Endodermal cell (in vitro differentiated cells): ENCODE measurements around the gene LRR1. TPM values are rescaled to one million over a fixed set of nuclear protein-coding genes. Genes with fewer than 3 reads are reported as not detected.
A peak's percentile ranks its signal among the peaks of the same experiment; 100 is the strongest.

ENCODE experiments used
- DNase-seq: peaks from one replicate; pipeline ENCODE4 v3.0.0-alpha.2; 2017
- H3K27ac ChIP-seq: 2 replicates; pipeline ENCODE4 v1.5.1; 2013; ENCODE audit warnings: mild to moderate bottlenecking, low read depth, low read length, moderate library complexity
- H3K27me3 ChIP-seq: 2 replicates; pipeline ENCODE4 v1.6.1; 2013; ENCODE audit warnings: mild to moderate bottlenecking, low read length, moderate library complexity; ENCODE audit not compliant: insufficient read depth, control insufficient read depth, poor library complexity, severe bottlenecking
- H3K36me3 ChIP-seq: 2 replicates; pipeline ENCODE4 v1.7.0; 2013; ENCODE audit warnings: mild to moderate bottlenecking, low read length, moderate library complexity; ENCODE audit not compliant: control insufficient read depth, insufficient read depth
- H3K4me1 ChIP-seq: one replicate; pipeline ENCODE4 v1.7.0; 2013; ENCODE audit warnings: low read length; ENCODE audit not compliant: control insufficient read depth, insufficient read depth
- H3K4me3 ChIP-seq: 2 replicates; pipeline ENCODE4 v1.5.1; 2013; ENCODE audit warnings: mild to moderate bottlenecking, low read length, moderate library complexity
- H3K9ac ChIP-seq: 2 replicates; pipeline ENCODE4 v1.6.1; 2013; ENCODE audit warnings: mild to moderate bottlenecking, low read length, moderate library complexity; ENCODE audit not compliant: poor library complexity, severe bottlenecking; ENCODE audit errors: extremely low read depth
- H3K9me3 ChIP-seq: 2 replicates; pipeline ENCODE4 v1.6.1; 2013; ENCODE audit warnings: mild to moderate bottlenecking, low read length, moderate library complexity; ENCODE audit not compliant: control insufficient read depth
- H3K27ac Mint-ChIP-seq: 2 replicates; pipeline ENCODE4 v1.8.0; 2020; ENCODE audit warnings: mixed read lengths
- H3K27me3 Mint-ChIP-seq: 2 replicates; pipeline ENCODE4 v1.8.0; 2021; ENCODE audit warnings: mild to moderate bottlenecking, mixed read lengths; ENCODE audit not compliant: insufficient read depth
- H3K36me3 Mint-ChIP-seq: 2 replicates; pipeline ENCODE4 v1.8.0; 2020; ENCODE audit warnings: low read depth, mixed read lengths
- H3K4me1 Mint-ChIP-seq: 2 replicates; pipeline ENCODE4 v1.8.0; 2020; ENCODE audit warnings: mixed read lengths
- H3K4me3 Mint-ChIP-seq: 2 replicates; pipeline ENCODE4 v1.8.0; 2020; ENCODE audit warnings: mild to moderate bottlenecking, moderate library complexity, mixed read lengths
- H3K9me3 Mint-ChIP-seq: 2 replicates; pipeline ENCODE4 v1.8.0; 2020; ENCODE audit warnings: mild to moderate bottlenecking, mixed read lengths
- WGBS, 2 experiments: methylation state at CpG; one replicate each; pipeline versions ENCODE4 v1.1.5 to v1.1.7; 2013; ENCODE audit warnings: missing lambda C conversion rate in 2 of 2, mixed read lengths in 1 of 2; ENCODE audit not compliant: insufficient coverage in 1 of 2, insufficient read length in 1 of 2; 5-methylcytosine and 5-hydroxymethylcytosine counted together
- total RNA-seq, 2 donors: library from RNA; stranded (reverse); fragmentation: NEBNext Ultra II Directional in 1 of 2; extraction: Animal tissue kit (Norgen Biotek cat#: 25700) in 1 of 2; gene quantifications; 2 replicates in 1 of 2; 3 replicates in 1 of 2; pipeline ENCODE4 v1.2.1, GENCODE V29; 2021
- TF ChIP-seq, protein P1 (sequence below): fragments of 200-600 bp; sonication (generic); conservative IDR thresholded peaks from 2 replicates; pipeline ENCODE4 v1.5.0; 2021; ENCODE audit warnings: antibody characterized with exemption, mild to moderate bottlenecking

Gene LRR1
- total RNA-seq, 2 donors from 2014 or later, result 20.4 to 22.9 TPM

DNA sequence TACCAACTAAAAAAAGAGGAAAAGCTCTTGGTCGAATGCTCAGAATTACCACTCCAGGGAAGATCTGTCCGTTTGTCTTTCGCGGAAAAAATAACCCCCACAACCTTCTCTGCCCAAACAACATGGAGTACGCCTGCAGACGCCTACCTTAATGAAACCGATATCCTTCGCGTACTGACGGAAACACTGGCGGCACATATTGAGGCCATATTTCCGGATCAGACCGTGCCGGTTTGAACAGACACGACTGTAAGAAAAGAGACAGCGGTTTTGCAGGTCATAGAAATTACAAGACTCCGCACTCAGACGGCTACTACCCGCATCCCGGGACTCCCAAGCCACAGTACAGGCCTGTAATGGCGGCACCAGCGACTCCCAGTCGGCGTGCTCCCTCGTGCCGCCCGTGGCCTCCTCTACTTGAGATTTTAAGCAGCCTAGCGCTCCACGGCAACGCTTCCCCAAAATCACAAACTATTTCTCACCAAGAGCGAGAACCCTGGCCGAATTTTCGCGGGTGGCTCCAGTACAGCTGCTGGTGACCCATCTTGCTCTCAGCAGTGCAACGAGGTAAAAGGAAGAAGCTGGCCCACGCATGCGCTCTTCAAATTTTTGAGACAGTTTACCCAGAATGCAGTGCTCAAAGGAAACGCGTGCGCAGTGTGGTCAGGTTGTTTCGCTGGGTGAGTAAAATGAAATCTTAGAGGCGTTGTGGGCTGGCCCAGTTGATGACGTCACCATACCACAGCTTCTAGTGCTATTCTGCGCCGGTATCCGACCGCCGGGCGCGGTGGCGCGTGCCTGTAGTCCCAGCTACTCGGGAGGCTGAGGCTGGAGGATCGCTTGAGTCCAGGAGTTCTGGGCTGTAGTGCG lies 12.7 kb upstream of the LRR1 start, which contains the start of gene RPS29:
Gene RPS29, minus strand, starts transcription at position 578 of the 870 bp plus-strand sequence. Its CDS starts 34 bp downstream, at position 544.
- WGBS, 2 experiments, result 0 to 1% methylated on average over 29 to 51 of the region's 55 CpGs
- TF ChIP-seq, protein P1, sequence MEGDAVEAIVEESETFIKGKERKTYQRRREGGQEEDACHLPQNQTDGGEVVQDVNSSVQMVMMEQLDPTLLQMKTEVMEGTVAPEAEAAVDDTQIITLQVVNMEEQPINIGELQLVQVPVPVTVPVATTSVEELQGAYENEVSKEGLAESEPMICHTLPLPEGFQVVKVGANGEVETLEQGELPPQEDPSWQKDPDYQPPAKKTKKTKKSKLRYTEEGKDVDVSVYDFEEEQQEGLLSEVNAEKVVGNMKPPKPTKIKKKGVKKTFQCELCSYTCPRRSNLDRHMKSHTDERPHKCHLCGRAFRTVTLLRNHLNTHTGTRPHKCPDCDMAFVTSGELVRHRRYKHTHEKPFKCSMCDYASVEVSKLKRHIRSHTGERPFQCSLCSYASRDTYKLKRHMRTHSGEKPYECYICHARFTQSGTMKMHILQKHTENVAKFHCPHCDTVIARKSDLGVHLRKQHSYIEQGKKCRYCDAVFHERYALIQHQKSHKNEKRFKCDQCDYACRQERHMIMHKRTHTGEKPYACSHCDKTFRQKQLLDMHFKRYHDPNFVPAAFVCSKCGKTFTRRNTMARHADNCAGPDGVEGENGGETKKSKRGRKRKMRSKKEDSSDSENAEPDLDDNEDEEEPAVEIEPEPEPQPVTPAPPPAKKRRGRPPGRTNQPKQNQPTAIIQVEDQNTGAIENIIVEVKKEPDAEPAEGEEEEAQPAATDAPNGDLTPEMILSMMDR, result no peak
- Histone ChIP-seq H3K9ac (peak within 1 kb of the TSS; percentile 81), H3K4me3 (peak within 1 kb of the TSS; percentile 91), H3K4me1 (no peaks in the 10 kb centered on the region), H3K27me3 (no peaks in the 10 kb centered on the region), H3K36me3 (peaks cover 32% of the 10 kb centered on the region), H3K27ac (peak within 1 kb of the TSS; percentile 85), H3K9me3 (no peaks in the 10 kb centered on the region)
- H3K9me3 Mint-ChIP-seq, result no peaks in the 10 kb centered on the region
- H3K27ac Mint-ChIP-seq, result peak within 1 kb of the TSS; percentile 100
- no peaks in the 10 kb centered on the region for H3K27me3 Mint-ChIP-seq
- peak; percentile 99 for DNase-seq
- peaks cover 22% of the 10 kb centered on the region for H3K4me1 Mint-ChIP-seq
- peak within 1 kb of the TSS; percentile 100 for H3K4me3 Mint-ChIP-seq
- peaks cover 46% of the 10 kb centered on the region for H3K36me3 Mint-ChIP-seq

DNA sequence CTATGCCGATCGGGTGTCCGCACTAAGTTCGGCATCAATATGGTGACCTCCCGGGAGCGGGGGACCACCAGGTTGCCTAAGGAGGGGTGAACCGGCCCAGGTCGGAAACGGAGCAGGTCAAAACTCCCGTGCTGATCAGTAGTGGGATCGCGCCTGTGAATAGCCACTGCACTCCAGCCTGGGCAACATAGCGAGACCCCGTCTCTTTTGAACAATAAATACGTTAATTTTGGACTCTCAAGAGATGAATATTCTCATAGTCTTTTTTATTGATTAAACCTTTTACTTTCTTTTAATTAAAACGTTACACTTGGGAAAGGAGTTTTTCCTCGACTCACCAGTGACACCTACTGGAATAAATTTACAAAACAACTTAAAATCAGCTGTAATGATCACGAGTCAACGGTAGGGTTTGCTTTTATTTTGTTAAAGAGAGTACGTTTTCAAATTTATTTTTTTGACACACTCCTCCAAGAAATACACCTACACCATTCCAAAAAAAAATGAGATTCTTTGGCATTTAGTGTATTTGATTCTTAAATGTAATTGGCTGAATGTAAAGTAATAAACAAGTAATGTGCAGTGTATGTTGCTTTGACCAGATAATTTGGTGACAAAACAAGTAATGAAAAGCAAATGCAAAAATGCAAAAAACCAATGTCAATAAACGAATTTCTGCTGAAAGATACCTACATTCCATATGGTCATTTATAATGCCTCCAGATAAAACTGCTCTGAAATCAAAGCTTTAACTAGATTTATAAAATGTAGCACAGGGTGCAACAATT lies 11.9 kb upstream of the LRR1 start:
- peak; percentile 72 for DNase-seq

DNA sequence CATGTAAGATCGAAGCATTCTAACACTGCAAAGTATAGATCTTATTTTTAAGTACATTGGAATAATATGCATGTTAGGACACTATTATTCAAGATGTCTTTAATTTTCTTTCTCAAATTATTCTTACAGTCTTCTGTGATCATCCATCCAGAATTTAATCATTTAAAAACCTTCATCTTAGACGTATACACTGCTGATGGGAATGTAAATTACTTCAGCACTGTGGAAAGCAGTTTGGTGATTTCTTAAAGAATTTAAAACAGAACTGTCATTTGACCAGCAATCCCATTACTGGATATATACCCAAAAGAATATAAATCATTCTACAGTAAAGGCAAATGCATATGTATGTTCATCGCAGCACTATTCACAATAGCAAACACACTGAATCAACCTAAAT lies 9.4 kb upstream of the LRR1 start:
- Histone ChIP-seq H3K36me3 (peaks cover 6% of the 10 kb centered on the region), H3K4me3 (no peak overlapping the region), H3K4me1 (no peaks in the 10 kb centered on the region), H3K9ac (no peak overlapping the region), H3K27ac (no peak overlapping the region), H3K9me3 (no peaks in the 10 kb centered on the region), H3K27me3 (no peaks in the 10 kb centered on the region)
- WGBS, 2 experiments, result 80 to 94% methylated on average over 1 to 2 of the region's 3 CpGs
- DNase-seq, result no peak
- Mint-ChIP-seq H3K4me1 (peaks cover 3% of the 10 kb centered on the region), H3K36me3 (peaks cover 16% of the 10 kb centered on the region), H3K27me3 (no peaks in the 10 kb centered on the region), H3K4me3 (no peak overlapping the region), H3K9me3 (no peaks in the 10 kb centered on the region), H3K27ac (no peak overlapping the region)
- TF ChIP-seq, protein P1, result no peak

More for the DNA sequence above, 11.9 kb upstream of the LRR1 start:
- Histone ChIP-seq H3K9me3 (no peaks in the 10 kb centered on the region), H3K4me3 (peak overlapping the region; percentile 91), H3K36me3 (peaks cover 31% of the 10 kb centered on the region), H3K27me3 (no peaks in the 10 kb centered on the region), H3K9ac (no peak overlapping the region), H3K27ac (peak overlapping the region; percentile 39), H3K4me1 (no peaks in the 10 kb centered on the region)
- WGBS, 2 experiments, result 0 to 5% methylated on average over 1 to 7 of the region's 21 CpGs
- H3K27me3 Mint-ChIP-seq, result no peaks in the 10 kb centered on the region
- peaks cover 22% of the 10 kb centered on the region for H3K4me1 Mint-ChIP-seq
- peak overlapping the region; percentile 100 for H3K4me3 Mint-ChIP-seq
- peak overlapping the region; percentile 100 for H3K27ac Mint-ChIP-seq
- H3K36me3 Mint-ChIP-seq, result peaks cover 40% of the 10 kb centered on the region
- TF ChIP-seq, protein P1, result peak; percentile 95
- no peaks in the 10 kb centered on the region for H3K9me3 Mint-ChIP-seq
